GM20000 (cell line): ENCODE measurements around the gene HDAC3.

ENCODE experiments used
- DNase-seq: peaks from one replicate; pipeline ENCODE4 v3.0.0; 2012; ENCODE audit warnings: low spot score
- CTCF ChIP-seq: IDR thresholded peaks from 2 replicates; pipeline ENCODE4 v1.5.1; 2012; ENCODE audit warnings: mild to moderate bottlenecking, control low read depth; ENCODE audit errors: extremely low read depth, missing control alignments

Gene HDAC3

GRCh38 chr5:141639357-141640050 lies 2.9 kb upstream of the HDAC3 start:
- no peak for TF ChIP-seq CTCF
- no peak for DNase-seq

GRCh38 chr5:141638771-141639170 lies 2.1 kb upstream of the HDAC3 start:
- TF ChIP-seq CTCF, result no peak
- no peak for DNase-seq

GRCh38 chr5:141637767-141638419 lies 1.2 kb upstream of the HDAC3 start:
- peak; percentile 70 for DNase-seq
- peak; percentile 36 for TF ChIP-seq CTCF

- peak; percentile 52 for DNase-seq
- TF ChIP-seq CTCF, result no peak
Observed at GRCh38 chr5:141637123-141637766, 596 bp upstream of the HDAC3 start.

- no peak for DNase-seq
Observed at GRCh38 chr5:141636106-141636412, 590 bp downstream of the HDAC3 start.

GRCh38 chr5:141635646-141636045 lies 1.0 kb downstream of the HDAC3 start:
- no peak for DNase-seq

More at GRCh38 chr5:141636106-141636412, 590 bp downstream of the HDAC3 start:
- no peak for TF ChIP-seq CTCF

More at GRCh38 chr5:141635646-141636045, 1.0 kb downstream of the HDAC3 start:
- TF ChIP-seq CTCF, result no peak
